Measurements from ENCODE around the gene SLC15A3.
"Not testable (repeated sequence)": the region's sequence is repeated elsewhere in the genome, so short reads cannot be mapped to it uniquely, and the experiment has no call there.

Gene SLC15A3

DNA sequence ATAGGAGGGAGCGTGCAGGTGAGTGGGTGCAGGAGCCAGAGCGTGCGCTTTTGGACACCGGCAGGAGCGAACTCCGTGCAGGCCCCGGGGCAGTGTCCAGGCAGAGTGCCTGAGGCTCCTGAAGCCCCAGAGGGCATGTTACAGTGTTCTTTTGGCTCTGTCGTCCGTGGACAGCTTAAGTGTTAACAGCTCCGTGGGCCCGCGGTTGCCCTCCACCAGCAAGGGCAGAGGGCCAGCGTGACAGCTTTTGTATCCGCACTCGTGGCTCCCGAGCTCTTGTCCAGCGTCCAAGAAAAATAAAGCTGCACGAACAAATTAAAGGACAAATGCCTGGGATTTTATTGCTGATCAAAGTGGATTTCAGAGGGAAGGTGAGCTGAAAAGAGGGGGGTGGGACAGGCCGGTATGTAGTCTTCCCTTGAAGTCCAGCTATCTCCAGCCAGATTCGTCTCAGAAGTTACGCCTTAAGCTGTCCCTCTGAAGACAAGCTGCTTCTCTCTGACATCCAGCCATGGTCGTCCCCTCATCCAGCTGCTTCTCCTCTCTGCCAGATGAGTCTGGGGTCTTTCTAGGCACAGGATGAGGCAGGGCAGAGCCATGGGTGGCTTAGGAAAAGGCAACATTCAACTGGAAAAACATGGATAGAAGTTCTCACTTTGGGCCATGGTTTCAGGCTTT lies 39.0 kb downstream of the SLC15A3 start:
- DNase-seq, result no peak

DNA sequence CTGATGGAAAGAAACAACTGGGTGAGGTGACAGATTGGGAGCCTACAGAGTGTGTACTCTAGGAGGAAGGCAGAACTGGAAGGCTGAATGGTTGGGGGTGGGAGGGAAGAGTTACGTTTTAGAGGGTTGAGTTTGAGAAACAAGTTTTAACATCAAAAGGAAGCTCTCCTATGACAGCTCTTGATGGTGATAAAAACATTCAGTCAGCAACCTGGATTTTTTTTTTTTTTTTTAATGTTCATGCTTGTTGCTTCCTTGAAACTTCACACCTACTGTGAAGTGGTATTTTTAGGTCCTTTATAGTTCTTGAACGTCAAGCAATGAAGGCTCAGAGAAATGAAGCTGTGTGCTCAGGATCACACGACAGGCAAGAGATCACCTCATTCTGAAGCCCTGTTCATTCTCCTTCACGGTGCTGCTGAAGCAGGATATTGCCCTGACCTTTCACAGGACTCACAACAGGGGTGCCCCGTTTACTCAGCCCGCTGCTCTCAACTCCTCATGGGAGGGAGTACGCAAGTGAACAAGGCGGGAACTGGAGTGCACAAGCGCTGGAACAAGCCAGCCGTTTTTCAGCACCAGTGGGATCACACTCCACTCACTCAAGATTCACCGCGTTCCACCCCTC lies 39.6 kb downstream of the SLC15A3 start:
- DNase-seq, result no peak

DNA sequence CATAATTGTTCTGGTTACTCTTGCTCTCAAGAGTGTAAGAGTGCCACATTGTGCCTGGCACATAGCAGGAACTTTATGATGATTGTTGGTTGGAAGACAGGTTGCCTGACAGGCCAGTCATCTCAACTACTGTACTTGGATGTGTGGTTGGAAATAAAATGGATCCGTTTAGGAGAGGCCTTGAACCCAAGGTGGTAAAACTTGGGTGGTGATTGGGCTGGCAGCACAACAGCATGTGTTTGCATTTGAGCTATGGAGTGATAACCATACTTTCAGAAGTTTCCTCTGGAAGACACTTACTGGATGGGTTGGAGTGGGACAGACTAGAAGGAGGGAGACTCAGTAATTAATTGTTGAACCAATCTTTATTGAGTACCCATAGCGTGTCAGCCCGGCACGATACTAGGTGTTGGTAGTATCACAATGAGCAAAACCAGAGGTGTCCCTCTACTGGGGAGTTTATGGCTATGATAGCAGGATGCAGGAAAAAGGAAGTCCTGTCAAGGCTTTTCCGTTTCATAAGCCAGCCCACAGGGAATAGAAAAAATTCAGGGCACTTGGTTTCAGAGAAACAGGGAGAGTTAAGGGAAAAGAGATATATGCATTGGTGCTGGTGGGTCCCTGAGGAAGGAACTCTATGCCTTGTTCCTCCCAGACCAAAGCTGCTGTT lies 41.1 kb downstream of the SLC15A3 start:
- no peak for DNase-seq

DNA sequence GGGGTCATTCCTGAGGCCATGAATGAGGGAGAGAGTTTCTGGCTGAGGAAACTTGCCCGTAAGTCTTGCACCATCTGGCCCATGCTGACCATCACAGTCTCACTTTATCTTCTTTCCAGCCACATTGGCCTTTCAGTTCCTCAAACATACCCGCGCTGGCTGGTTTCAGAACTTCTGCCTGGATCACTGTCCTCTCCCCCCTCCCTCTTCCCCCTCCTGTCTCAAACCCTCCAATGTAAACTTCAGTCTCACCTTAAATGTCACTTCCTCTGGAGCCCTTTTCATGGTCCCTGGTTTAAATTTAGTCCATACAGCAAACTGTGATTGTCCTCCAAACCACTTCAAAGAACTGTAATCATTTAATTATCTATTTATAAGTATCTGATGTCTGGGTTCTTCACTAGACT lies 41.7 kb downstream of the SLC15A3 start:
- DNase-seq, result no peak

DNA sequence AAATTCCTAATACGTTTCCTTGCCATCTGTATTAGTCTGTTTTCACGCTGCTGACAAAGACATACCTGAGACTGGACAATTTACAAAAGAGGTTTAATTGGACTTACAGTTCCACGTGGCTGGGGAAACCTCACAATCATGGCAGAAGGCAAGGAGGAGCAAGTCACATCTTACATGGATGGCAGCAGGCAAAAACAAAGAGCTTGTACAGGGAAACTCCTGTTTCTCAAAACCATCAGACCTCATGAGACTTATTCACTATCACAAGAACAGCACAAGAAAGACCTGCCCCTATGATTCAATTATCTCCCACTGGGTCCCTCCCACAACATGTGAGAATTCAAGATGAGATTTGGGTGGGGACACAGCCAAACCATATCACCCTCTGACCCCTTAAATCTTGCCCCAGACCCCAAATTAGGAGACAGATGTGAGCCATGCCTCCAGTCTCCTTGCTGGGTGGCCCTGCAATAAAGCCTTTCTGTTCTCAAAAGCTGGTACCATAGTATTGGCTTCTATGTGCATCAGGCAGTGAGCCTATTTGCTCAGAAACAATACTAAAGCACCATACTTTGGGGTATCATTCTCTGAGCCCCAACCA lies 42.2 kb downstream of the SLC15A3 start:
- DNase-seq, result not testable (repeated sequence)

DNA sequence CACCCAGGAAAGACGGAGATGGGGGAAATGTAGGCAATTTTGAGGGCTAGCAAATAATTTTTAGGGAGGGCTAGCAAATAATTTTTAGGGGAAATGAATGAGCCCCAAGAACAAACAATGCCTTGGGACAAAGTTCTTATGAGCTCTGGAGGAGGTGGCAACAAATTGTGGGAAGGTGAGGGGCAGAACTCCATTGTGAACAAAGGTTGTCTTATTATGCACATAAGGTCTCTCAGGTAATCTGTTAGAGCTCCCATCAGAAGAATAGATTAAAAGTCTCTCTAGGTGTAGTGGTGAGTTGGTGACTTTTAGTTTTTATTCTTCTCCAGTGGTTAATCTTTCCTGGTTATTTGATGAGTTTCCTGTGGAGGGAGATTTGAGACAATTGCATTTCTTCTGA lies 43.2 kb downstream of the SLC15A3 start:
- DNase-seq, result no peak

DNA sequence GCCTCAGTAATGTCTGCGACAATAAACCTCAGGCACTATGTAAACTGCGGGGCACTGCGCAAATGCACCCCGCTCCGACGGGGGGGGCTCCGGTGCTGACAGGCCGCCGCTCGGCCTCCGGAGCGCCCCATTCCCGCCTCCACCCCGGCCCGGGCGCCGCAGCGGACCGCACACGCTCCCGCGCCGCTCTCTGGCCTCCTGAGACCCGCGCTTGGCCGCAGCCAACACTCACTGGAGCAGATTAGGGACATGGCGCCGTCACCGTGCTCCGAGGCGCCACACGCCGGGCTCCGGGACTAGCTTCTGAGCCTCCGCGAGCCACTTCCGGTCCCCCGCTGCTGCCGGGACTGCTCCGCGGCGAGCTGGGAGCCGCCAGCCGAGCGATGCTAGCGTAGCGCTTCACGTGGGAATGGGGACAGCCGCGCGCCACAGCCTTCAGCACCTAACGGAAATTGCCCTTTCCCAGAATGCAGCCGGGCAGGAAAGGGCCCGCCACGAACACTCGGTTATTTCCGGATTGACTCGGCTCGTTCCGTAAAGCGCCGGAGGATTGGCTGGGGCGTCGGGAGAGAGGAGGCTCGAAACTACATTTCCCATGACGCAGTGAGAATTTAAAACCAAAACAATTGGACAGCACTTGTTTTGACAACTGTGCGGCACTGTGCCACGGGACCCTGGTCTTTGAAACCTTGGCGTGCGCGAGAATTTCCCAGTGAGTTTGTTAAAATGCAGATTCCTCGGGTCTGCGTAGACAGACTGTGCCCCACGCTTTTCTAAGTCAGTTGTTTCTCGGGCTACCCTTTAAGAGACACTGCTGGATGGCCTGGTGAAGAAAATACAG lies 45.6 kb downstream of the SLC15A3 start, which contains the start of gene PRPF19:
TSS of gene PRPF19 (minus strand) at position 454 of the 841 bp plus-strand sequence. CDS start at position 251, 203 bp downstream.
- peak; percentile 95 to 96 for DNase-seq

DNA sequence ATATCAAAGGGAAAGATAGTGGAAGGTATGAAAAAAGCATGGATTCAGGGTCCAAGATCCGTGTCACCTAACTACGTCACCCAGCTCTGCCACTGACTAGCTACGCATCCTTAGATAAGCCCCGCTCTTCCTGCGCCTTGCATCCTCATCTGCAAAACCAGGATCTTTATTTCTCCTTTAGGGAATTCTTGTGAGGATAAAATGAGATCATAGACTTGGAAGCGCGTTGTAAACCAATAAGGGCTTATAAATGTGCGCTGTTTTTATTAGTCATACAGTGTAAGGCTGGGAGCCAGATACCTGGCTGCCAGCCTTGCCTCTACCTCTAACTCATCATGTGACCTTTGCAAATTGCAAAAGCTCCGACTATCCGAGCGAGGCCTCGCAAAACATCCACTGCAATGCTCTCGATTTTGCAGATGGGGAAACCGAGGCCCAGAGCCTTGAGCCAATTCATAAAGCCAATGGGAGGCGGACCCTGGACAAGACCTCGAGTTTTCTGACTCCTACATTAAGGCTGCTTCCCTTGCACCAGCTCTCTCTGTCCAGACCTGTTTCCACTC lies 46.3 kb downstream of the SLC15A3 start:
- no peak for DNase-seq

DNA sequence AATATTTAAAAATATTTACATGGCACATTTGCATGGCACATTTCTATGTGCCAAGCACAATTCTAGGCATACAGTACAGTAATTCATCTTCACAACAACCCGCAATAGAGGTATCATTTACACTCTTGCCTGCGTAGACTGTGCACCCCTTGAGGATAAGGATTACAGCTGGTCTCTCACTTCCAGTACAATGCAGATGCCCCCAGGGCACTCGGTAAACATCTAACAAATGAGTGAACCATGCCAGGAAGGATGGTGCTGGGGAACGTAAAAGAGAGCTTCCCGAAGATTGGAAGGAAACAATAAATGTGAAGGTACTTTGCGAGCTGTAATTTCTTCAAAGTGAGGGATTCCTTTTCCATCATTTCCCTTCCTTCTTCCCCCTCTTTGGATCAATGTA lies 46.9 kb downstream of the SLC15A3 start:
- no peak for DNase-seq

DNA sequence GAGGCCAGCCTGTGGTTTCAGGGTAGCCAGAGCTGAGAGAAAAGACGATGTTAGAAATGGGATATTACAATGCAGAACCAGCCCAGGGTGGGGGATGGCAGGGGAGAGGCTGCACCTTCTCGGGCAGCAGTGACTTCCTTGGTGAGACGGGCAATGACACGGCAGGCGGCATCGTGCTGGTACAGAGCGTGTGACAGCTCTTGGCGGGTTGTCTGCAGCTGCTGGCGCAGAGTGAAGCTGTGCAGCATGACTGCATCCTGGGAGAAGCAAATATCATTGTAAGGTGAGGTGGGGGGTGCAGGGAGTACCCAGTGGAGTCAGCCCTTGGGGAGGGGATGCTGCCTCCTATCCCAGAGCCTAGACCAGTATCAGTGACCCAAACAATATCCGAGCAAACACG lies 49.4 kb downstream of the SLC15A3 start:
- no peak for DNase-seq

DNA sequence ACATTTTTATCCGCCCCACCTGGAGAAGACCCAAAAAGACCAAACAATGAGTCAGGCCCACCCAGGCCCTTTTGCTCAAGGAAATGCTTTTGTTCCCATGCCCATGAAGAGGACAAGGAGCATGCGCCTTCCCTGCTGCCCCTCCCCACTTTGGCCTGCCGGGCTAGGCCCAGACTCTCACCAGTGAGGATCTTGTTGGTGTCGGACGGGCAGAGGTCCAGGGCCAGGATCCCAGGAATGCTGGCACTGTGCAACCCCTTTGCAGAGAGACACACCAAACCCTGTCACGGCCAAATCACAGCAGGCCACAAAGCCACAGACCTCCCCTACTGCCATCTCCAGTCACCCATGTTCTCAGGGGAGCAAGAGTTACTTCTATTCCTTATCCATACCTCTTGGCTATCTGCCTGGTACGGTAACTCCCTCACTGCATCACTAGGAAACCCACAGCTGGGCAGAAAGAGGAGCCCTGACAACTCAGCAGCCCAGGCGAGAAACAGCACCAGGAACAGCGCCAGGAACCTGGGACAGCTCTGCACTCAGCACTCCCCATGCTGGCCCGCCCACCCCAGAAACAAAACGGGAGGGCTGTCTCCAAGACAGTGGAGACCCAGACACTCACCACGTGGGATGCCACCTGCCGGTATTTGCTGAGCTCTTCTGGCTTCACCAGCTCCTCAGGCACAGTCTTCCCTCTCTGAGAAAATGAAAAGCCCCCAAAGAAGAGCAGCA lies 51.1 kb downstream of the SLC15A3 start:
- DNase-seq, result no peak

DNA sequence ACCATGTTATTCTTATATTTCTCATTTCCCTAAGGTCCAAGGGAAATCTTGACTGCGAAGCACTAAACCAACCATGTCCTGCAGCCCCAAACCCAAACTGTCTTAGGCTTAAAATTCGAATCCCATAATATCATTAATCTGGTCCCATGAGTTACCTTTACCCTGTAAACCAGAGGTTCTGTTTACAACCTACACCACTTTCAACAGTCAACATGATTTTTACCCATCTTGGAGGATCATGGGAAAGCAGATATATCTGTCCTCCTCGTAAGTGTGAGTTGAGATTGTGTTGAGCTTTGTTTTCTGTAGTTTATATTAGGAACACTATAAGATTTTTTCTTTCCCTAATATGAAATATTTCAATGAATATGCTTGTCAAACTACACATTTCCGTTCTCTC lies 52.0 kb downstream of the SLC15A3 start:
- DNase-seq, result no peak

DNA sequence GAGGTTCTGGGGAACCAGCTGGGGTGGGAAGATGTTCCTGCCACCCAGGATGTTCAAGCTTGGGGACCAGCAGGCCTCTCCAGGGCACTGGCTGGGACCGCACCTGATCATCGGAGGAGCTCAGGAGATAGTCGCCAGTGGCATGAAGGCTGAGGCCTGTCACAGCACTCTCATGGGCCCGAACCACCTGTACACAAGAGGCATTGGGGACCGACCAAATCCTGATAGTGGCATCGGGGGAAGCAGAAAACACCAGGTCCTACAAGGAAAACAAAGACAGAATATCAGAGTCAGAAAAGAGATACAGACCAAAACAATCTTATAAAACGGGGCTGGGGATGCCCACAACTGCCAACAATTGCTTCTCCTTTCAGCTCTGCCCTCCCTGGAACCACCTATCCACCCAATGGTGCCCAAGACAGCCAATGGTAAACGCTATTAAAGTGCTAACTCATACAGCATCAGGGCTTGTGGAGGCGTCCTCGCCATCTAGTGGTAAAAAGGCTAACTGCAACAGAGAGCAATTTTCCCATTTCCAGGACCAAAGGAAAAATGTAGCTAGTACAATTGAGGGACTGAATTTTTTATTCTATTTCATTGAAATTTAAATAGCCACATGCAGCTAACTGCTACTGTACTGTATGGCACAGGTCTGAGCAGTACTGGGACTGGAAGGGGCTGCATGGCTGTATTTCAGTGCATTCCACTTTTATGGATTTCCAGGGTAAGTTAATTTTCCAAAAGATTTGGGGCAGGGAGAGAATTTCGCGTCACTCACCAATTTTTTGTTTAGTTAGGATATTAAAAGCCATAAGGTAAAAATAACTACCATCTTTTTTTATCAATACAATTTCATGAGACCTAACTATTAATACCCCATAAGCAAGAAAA lies 52.7 kb downstream of the SLC15A3 start:
- DNase-seq, result peak; percentile 45 to 64

DNA sequence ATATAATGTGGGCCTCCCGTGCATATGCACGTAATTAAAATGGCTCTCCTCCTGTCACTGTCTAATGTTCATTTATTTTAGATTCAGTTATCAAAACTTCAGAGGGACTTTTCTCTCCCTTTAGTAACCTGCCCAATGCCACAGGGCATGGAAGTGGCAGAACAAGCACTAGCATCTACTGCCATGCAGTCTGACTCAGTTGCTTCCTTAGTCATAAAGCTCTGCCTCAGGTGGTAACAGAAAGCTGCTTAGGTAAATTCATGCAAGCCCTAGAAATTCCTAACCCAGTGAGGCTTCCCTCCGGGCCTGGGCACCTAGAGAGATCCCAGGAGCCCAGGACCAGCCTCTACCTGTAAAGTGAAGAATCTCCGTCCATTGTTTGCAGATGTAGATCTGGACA lies 54.5 kb downstream of the SLC15A3 start:
- DNase-seq, result no peak

DNA sequence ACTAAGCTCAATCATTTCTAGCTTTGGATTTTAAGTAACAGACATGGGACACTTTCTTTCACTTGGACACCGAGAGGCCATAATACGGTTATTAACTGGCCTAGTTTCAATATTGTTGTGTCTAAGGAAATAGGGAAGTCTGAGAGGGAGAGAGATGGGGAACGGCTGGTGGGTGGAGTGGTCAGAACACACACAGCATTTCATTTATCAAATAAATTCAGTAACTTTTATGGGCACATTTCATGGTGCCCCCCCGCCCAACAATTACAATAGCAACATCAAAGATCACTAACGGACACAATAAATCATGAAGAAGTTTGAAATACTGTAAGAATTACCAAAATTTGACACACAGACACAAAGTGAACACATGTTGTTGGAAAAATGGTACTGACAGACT lies 56.3 kb downstream of the SLC15A3 start:
- no peak for DNase-seq

DNA sequence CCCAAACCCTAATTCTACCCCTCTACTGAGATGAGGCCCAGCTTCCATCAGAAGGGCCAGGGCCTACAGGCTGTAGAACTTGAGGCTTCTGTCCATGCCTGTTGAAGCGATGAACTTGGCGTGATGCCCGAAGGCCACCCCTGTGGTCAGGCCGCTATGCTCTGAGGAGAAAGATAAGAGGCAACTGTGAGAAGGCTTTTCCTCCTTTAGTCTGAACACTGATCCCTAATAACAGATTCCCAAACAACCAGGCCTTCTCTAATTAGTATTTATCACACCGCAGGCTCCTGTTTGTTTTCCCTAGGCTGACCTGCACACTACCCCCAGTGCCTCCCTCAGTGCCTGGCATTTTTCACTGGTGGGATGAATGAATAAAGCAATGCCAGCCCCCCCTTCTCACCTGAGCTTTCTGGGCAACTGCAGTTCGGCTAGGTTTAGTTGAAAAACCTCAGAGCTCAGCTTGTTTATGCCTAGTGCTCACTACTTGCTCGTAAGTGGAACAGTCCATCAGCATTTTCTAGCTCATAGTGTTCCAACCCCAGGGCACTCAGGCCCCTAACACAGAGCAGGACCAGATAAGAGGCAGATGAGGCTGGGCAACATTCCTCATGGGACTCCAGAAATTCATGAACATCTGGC lies 60.8 kb downstream of the SLC15A3 start:
- DNase-seq, result no peak

DNA sequence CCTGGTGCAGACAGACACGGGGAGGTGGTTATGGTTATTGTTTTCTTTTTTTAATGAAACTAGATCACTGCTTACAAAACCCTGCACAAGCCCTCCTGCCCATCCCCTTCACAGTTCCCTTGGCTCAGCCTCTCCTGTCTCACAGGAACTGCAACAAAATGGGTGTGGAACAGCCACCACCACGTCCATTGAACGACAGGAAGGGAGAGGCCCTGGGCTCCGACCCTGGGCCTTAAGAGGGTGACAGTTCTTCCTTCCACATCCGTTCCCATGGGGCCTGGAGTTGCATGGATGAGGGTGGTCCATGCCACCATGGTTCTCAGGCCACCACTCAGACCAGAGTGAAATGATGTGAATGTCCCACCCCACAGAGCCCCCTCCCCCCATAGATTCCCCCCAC lies 61.3 kb downstream of the SLC15A3 start:
- no peak for DNase-seq

DNA sequence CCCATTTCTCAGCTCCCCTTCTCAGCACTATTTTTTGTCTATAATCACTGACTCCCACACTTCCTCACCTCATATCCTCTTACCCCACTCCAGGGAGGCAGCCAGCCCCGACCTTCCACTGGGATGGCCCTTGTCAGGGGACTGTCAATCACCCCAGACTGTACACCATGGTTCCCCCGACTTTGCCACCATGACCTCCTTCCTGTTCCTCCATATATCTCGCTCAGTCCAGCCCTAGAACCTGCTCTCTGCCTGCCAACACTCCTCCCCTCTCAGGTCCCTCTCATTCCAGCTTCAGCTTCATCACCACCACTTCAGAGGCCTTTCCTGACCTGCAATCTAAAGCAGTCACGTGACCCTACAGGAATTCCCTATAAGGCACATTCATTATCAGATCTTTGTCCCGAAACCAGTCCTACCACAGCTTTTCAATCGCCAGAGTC lies 62.1 kb downstream of the SLC15A3 start:
- no peak for DNase-seq

DNA sequence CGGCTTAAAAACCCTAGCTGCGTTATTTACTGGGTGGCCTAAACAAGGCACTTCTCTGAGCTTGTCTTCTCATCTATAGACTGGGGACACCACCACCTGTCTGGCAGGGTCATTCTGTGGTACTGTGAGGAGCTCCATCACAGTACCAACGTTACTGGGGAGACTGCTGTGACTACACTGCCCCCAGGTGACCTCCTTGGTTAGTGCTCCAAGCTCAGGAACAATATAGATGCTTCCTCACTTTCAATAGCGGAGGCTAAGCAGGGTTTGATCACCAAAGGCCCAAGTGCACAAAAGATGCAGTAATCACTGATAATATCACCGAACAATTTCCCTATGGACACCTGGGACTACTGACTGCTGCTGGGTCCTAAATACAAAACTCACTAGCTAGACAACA lies 64.4 kb downstream of the SLC15A3 start:
- DNase-seq, result peak; percentile 19 to 36
